K562 (cell line): ENCODE data around the gene CUEDC2.

Experiments used
- BRD4 ChIP-seq: fragments of 200-600 bp; sonication (generic); IDR thresholded peaks from 2 replicates; pipeline ENCODE4 v1.6.1; 2017; ENCODE audit warnings: inconsistent platforms
- TF ChIP-seq, protein P1 (sequence below): fragments of 250-450 bp; sonication (Bioruptor Pico); IDR thresholded peaks from 2 replicates; pipeline ENCODE4 v1.6.1; 2021; ENCODE audit warnings: mild to moderate bottlenecking

DNA sequence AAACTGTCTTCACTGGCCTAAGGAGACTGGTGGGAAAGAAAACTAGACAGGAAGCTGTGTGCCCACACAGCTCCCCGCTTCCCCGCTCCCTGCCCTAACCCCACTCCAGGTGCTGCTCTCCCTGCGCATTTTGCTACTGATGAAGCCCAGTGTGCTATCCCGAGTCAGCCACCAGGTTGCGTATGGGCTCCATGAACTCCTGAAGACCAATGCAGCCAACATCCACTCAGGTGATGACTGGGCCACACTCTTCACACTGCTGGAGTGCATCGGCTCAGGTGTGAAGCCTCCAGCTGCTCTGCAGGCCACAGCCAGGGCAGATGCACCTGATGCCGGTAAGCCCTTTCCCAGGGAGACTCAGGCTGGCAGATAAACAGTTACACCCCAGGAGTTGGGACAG lies 57.1 kb downstream of the CUEDC2 start:
- no peak for TF ChIP-seq BRD4
- TF ChIP-seq, protein P1, sequence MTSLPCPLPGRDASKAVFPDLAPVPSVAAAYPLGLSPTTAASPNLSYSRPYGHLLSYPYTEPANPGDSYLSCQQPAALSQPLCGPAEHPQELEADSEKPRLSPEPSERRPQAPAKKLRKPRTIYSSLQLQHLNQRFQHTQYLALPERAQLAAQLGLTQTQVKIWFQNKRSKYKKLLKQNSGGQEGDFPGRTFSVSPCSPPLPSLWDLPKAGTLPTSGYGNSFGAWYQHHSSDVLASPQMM, result no peak
